Measurements from ENCODE around the gene OR5L1. TPM values are rescaled to one million over a fixed set of nuclear protein-coding genes. Genes with fewer than 3 reads are reported as not detected.

OR5L1 gene
- total RNA-seq, 1 donor from 2014 or later = not detected

- Mint-ChIP-seq H3K4me3 (ENCODE audit: low read depth) (no peak overlapping the region), H3K36me3 (ENCODE audit: insufficient read depth) (no peaks in the 10 kb centered on the region), H3K27me3 (no peaks in the 10 kb centered on the region), H3K4me1 (ENCODE audit: low read depth) (no peaks in the 10 kb centered on the region), H3K9me3 (ENCODE audit: low read depth) (peaks cover 57% of the 10 kb centered on the region), H3K27ac (no peak overlapping the region)
- no peak for TF ChIP-seq CTCF (IDR thresholded peaks at IDR 0.05; ENCODE audit: unreplicated experiment)
- DNase-seq (ENCODE audit: low spot score, unreplicated experiment) = no peak
Measured at GRCh38 chr11:55849037-55849436, 37.9 kb downstream of the OR5L1 start.

GRCh38 chr11:55852141-55852540, 41.0 kb downstream of the OR5L1 start:
- H3K9me3 Mint-ChIP-seq (ENCODE audit: low read depth) = peaks cover 53% of the 10 kb centered on the region
- H3K36me3 Mint-ChIP-seq (ENCODE audit: insufficient read depth) = no peaks in the 10 kb centered on the region
- no peak overlapping the region for H3K4me3 Mint-ChIP-seq (ENCODE audit: low read depth)
- TF ChIP-seq CTCF (IDR thresholded peaks at IDR 0.05; ENCODE audit: unreplicated experiment) = no peak
- no peaks in the 10 kb centered on the region for H3K27me3 Mint-ChIP-seq
- no peak for DNase-seq (ENCODE audit: low spot score, unreplicated experiment)
- H3K27ac Mint-ChIP-seq = no peak overlapping the region
- H3K4me1 Mint-ChIP-seq (ENCODE audit: low read depth) = no peaks in the 10 kb centered on the region

GRCh38 chr11:55854704-55855103, 43.5 kb downstream of the OR5L1 start:
- Mint-ChIP-seq H3K4me1 (ENCODE audit: low read depth) (no peaks in the 10 kb centered on the region), H3K4me3 (ENCODE audit: low read depth) (no peak overlapping the region), H3K36me3 (ENCODE audit: insufficient read depth) (no peaks in the 10 kb centered on the region), H3K9me3 (ENCODE audit: low read depth) (peaks cover 56% of the 10 kb centered on the region), H3K27ac (no peak overlapping the region), H3K27me3 (no peaks in the 10 kb centered on the region)
- no peak for DNase-seq (ENCODE audit: low spot score, unreplicated experiment)
- TF ChIP-seq CTCF (IDR thresholded peaks at IDR 0.05; ENCODE audit: unreplicated experiment) = no peak

Other genes with a start within 250 kb of the OR5L1 start
- gene OR4C16, start 239.2 kb upstream of the OR5L1 start, total RNA-seq = not detected in 2 replicates
- gene OR4C11, start 203.7 kb upstream of the OR5L1 start, total RNA-seq = not detected in 2 replicates
- gene OR4P4, start 176.3 kb upstream of the OR5L1 start, total RNA-seq = not detected in 2 replicates
- gene OR4S2, start 163.0 kb upstream of the OR5L1 start, total RNA-seq = not detected in 2 replicates
- gene OR4C6, start 149.2 kb upstream of the OR5L1 start, total RNA-seq = not detected in 2 replicates
- gene OR5D13, start 37.9 kb upstream of the OR5L1 start, total RNA-seq = not detected in 2 replicates
- gene OR5D14, start 15.8 kb upstream of the OR5L1 start, total RNA-seq = not detected in 2 replicates
- not detected in 2 replicates for gene OR5D18, start 8.3 kb downstream of the OR5L1 start, total RNA-seq
- gene OR5L2, start 15.9 kb downstream of the OR5L1 start, total RNA-seq = not detected in 2 replicates
- not detected in 2 replicates for gene OR5D16, start 27.4 kb downstream of the OR5L1 start, total RNA-seq
- gene TRIM51, start 71.9 kb downstream of the OR5L1 start, total RNA-seq = not detected in 2 replicates
- gene OR5W2, start 103.2 kb downstream of the OR5L1 start, total RNA-seq = not detected in 2 replicates
- gene OR5I1, start 125.0 kb downstream of the OR5L1 start, total RNA-seq = not detected in 2 replicates
- gene OR10AG1, start 158.6 kb downstream of the OR5L1 start, total RNA-seq = not detected in 2 replicates
- gene OR5F1, start 183.3 kb downstream of the OR5L1 start, total RNA-seq = not detected in 2 replicates
- not detected in 2 replicates for gene OR5AS1, start 216.3 kb downstream of the OR5L1 start, total RNA-seq

Measured in progenitor cell of endocrine pancreas (in vitro differentiated cells).